Thymus (tissue), 11 donors: ENCODE measurements around the gene AKR1C4. TPM values are rescaled to one million over a fixed set of nuclear protein-coding genes. Genes with fewer than 3 reads are reported as not detected.
"Not testable (repeated sequence)": the region's sequence is repeated elsewhere in the genome, so short reads cannot be mapped to it uniquely, and the experiment has no call there.

Experiments
- DNase-seq, 9 donors: peaks; one replicate each; pipeline ENCODE4 v3.0.0-alpha.2; 2013; ENCODE audit warnings: low spot score in 9 of 9, low read depth in 6 of 9, missing footprints in 1 of 9
- H3K27ac ChIP-seq, 2 donors: one replicate each; pipeline ENCODE4 v1.5.1; 2013; ENCODE audit warnings: control low read depth in 1 of 2, low read depth in 1 of 2, low read length in 1 of 2, mild to moderate bottlenecking in 1 of 2, moderate library complexity in 1 of 2
- H3K27me3 ChIP-seq, 2 donors: one replicate each; pipeline ENCODE4 v1.5.1; 2013; ENCODE audit warnings: low read length in 1 of 2; ENCODE audit not compliant: control insufficient read depth in 2 of 2, insufficient read depth in 1 of 2
- H3K36me3 ChIP-seq, 2 donors: one replicate each; pipeline ENCODE4 v1.5.1; 2013; ENCODE audit warnings: low read length in 1 of 2, mild to moderate bottlenecking in 1 of 2, moderate library complexity in 1 of 2; ENCODE audit not compliant: control insufficient read depth in 2 of 2, insufficient read depth in 2 of 2
- H3K4me1 ChIP-seq, 2 donors: one replicate each; pipeline ENCODE4 v1.5.1; 2013; ENCODE audit warnings: low read length in 2 of 2; ENCODE audit not compliant: control insufficient read depth in 2 of 2, insufficient read depth in 2 of 2
- H3K4me3 ChIP-seq, 2 donors: one replicate each; pipeline ENCODE4 v1.5.1; 2013; ENCODE audit warnings: low read length in 2 of 2, control low read depth in 1 of 2, mild to moderate bottlenecking in 1 of 2
- H3K9me3 ChIP-seq, 2 donors: one replicate each; pipeline ENCODE4 v1.5.1; 2013; ENCODE audit warnings: low read length in 1 of 2, mild to moderate bottlenecking in 1 of 2; ENCODE audit not compliant: control insufficient read depth in 2 of 2, insufficient read depth in 1 of 2
- WGBS: extraction: QIAGEN DNeasy Blood & Tissue Kit; methylation state at CpG from one replicate; pipeline ENCODE4 v1.1.7; 2013; 5-methylcytosine and 5-hydroxymethylcytosine counted together
- polyA plus RNA-seq: library from polyadenylated mRNA; stranded (reverse); fragments of 200-250 nt; gene quantifications from one replicate; pipeline ENCODE4 v1.2.3, GENCODE V29; 2013
- total RNA-seq: library from RNA; stranded (reverse); fragments of 120-200 nt; gene quantifications from one replicate; pipeline ENCODE4 v1.2.4, GENCODE V29; 2013
- donor health status: healthy.

Gene AKR1C4
- total and polyA plus RNA-seq, 2 donors = 0.02 TPM; not detected in 1

- Histone ChIP-seq H3K27me3 (no peaks in the 10 kb centered on the region), H3K36me3 (no peaks in the 10 kb centered on the region), H3K4me3 (no peak overlapping the region), H3K27ac (no peak overlapping the region), H3K9me3 (no peaks in the 10 kb centered on the region), H3K4me1 (no peaks in the 10 kb centered on the region)
- WGBS = 75% methylated on average over 3 of the region's 3 CpGs
- no peak for DNase-seq
Observed at GRCh38 chr10:5219262-5219661, 22.6 kb downstream of the AKR1C4 start.

GRCh38 chr10:5222942-5223341 is 26.3 kb downstream of the AKR1C4 start:
- H3K27me3 ChIP-seq, H3K36me3 ChIP-seq, H3K27ac ChIP-seq, H3K9me3 ChIP-seq, H3K4me1 ChIP-seq, DNase-seq, H3K4me3 ChIP-seq: not testable (repeated sequence)
- 95% methylated on average over 7 of the region's 7 CpGs for WGBS

GRCh38 chr10:5229019-5229418 is 32.4 kb downstream of the AKR1C4 start:
- WGBS = 92% methylated on average over 8 of the region's 8 CpGs
- peaks cover 0 to 2% of the 10 kb centered on the region in 2 donors for H3K9me3 ChIP-seq
- H3K36me3 ChIP-seq = no peaks in the 10 kb centered on the region
- H3K4me3 ChIP-seq = no peak overlapping the region
- no peak for DNase-seq
- H3K4me1 ChIP-seq = no peaks in the 10 kb centered on the region
- no peak overlapping the region for H3K27ac ChIP-seq
- no peaks in the 10 kb centered on the region for H3K27me3 ChIP-seq

- H3K9me3 ChIP-seq = peaks cover 0 to 2% of the 10 kb centered on the region in 2 donors
- no peak for DNase-seq
- H3K4me1 ChIP-seq = no peaks in the 10 kb centered on the region
- WGBS = 95% methylated on average over 2 of the region's 2 CpGs
- H3K27me3 ChIP-seq = no peaks in the 10 kb centered on the region
- no peak overlapping the region for H3K27ac ChIP-seq
- H3K4me3 ChIP-seq = no peak overlapping the region
- no peaks in the 10 kb centered on the region for H3K36me3 ChIP-seq
Observed at GRCh38 chr10:5233324-5233723, 36.7 kb downstream of the AKR1C4 start.

- H3K4me3 ChIP-seq = no peak overlapping the region
- peaks cover 0 to 2% of the 10 kb centered on the region in 2 donors for H3K9me3 ChIP-seq
- WGBS = 72% methylated on average over 6 of the region's 6 CpGs
- H3K27me3 ChIP-seq = no peaks in the 10 kb centered on the region
- no peaks in the 10 kb centered on the region for H3K36me3 ChIP-seq
- peak in 1 of 9 donors; percentile 4 for DNase-seq
- H3K27ac ChIP-seq = no peak overlapping the region
- no peaks in the 10 kb centered on the region for H3K4me1 ChIP-seq
Observed at GRCh38 chr10:5234106-5234860, 37.6 kb downstream of the AKR1C4 start.

- not testable (repeated sequence) for DNase-seq, H3K36me3 ChIP-seq, H3K9me3 ChIP-seq, H3K4me3 ChIP-seq, H3K27me3 ChIP-seq, H3K27ac ChIP-seq, H3K4me1 ChIP-seq
- 89% methylated on average over 2 of the region's 2 CpGs for WGBS
Observed at GRCh38 chr10:5237541-5237940, 40.9 kb downstream of the AKR1C4 start.

- DNase-seq = no peak
- H3K4me3 ChIP-seq = no peak overlapping the region
- no peaks in the 10 kb centered on the region for H3K9me3 ChIP-seq
- H3K27ac ChIP-seq = no peak overlapping the region
- H3K4me1 ChIP-seq = no peaks in the 10 kb centered on the region
- WGBS = 53% methylated on average over 1 of the region's 1 CpG
- H3K36me3 ChIP-seq = no peaks in the 10 kb centered on the region
- H3K27me3 ChIP-seq = no peaks in the 10 kb centered on the region
Observed at GRCh38 chr10:5242585-5242984, 45.9 kb downstream of the AKR1C4 start.

GRCh38 chr10:5243521-5243987 is 46.9 kb downstream of the AKR1C4 start:
- 96% methylated on average over 1 of the region's 1 CpG for WGBS

GRCh38 chr10:5252177-5253037 is 55.8 kb downstream of the AKR1C4 start:
- Histone ChIP-seq H3K4me3 (no peak overlapping the region), H3K36me3 (no peaks in the 10 kb centered on the region), H3K27ac (no peak overlapping the region), H3K9me3 (no peaks in the 10 kb centered on the region), H3K27me3 (no peaks in the 10 kb centered on the region), H3K4me1 (no peaks in the 10 kb centered on the region)
- DNase-seq = no peak
- 90% methylated on average over 8 of the region's 8 CpGs for WGBS

More at GRCh38 chr10:5243521-5243987, 46.9 kb downstream of the AKR1C4 start:
- H3K36me3 ChIP-seq = no peaks in the 10 kb centered on the region
- no peak overlapping the region for H3K4me3 ChIP-seq
- H3K27ac ChIP-seq = no peak overlapping the region
- no peak for DNase-seq
- H3K4me1 ChIP-seq = no peaks in the 10 kb centered on the region
- no peaks in the 10 kb centered on the region for H3K27me3 ChIP-seq
- H3K9me3 ChIP-seq = no peaks in the 10 kb centered on the region
